ENCODE data around the gene DTX4.
A peak's percentile ranks its signal among the peaks of the same experiment; 100 is the strongest.

Gene DTX4

GRCh38 chr11:59158206-59159068 is 13.5 kb upstream of the DTX4 start:
- H3K4me1 ChIP-seq (ENCODE audit: insufficient read depth, low read length, poor library complexity, severe bottlenecking) = peaks cover 23% of the 10 kb centered on the region
- H3K4me2 ChIP-seq (ENCODE audit: low read depth, low read length, poor library complexity, severe bottlenecking) = no peak overlapping the region
- H3K27me3 ChIP-seq (ENCODE audit: insufficient read depth, low read length, poor library complexity, severe bottlenecking) = no peaks in the 10 kb centered on the region
- H3K4me3 ChIP-seq (ENCODE audit: low read length, poor library complexity, severe bottlenecking) = no peak overlapping the region
- no peaks in the 10 kb centered on the region for H4K20me1 ChIP-seq (ENCODE audit: insufficient read depth, low read length, poor library complexity, severe bottlenecking)
- no peaks in the 10 kb centered on the region for H3K36me3 ChIP-seq (ENCODE audit: insufficient read depth, low read length)
- no peaks in the 10 kb centered on the region for H3K9me3 ChIP-seq (ENCODE audit: insufficient read depth, low read depth, low read length)
- TF ChIP-seq CTCF (conservative IDR thresholded peaks at IDR 0.05; ENCODE audit: low read length) = peak; percentile 84
- TF ChIP-seq EZH2phosphoT487 (IDR thresholded peaks at IDR 0.05; ENCODE audit: borderline replicate concordance) = no peak
- H3K79me2 ChIP-seq (ENCODE audit: insufficient read depth, low read length) = peaks cover 1% of the 10 kb centered on the region; the same call in 1 of the 2 replicates
- H2AFZ ChIP-seq (ENCODE audit: low read length) = no peak overlapping the region
- no peaks in the 10 kb centered on the region; the same call in 1 of the 2 replicates for H3F3A ChIP-seq (ENCODE audit: low read depth)
- H3K9me2 ChIP-seq (replicated peaks; ENCODE audit: low read depth, low read length) = no peaks in the 10 kb centered on the region
- no peak overlapping the region for H3K9ac ChIP-seq (ENCODE audit: low read depth, low read length, poor library complexity, severe bottlenecking)

- Histone ChIP-seq H3K4me1 (ENCODE audit: insufficient read depth, low read length, poor library complexity, severe bottlenecking) (no peaks in the 10 kb centered on the region), H3K36me3 (ENCODE audit: insufficient read depth, low read length) (no peaks in the 10 kb centered on the region), H3K9me2 (replicated peaks; ENCODE audit: low read depth, low read length) (no peaks in the 10 kb centered on the region), H3K9ac (ENCODE audit: low read depth, low read length, poor library complexity, severe bottlenecking) (no peak overlapping the region), H4K20me1 (ENCODE audit: insufficient read depth, low read length, poor library complexity, severe bottlenecking) (no peaks in the 10 kb centered on the region), H3K9me3 (ENCODE audit: insufficient read depth, low read depth, low read length) (no peaks in the 10 kb centered on the region), H2AFZ (ENCODE audit: low read length) (no peak overlapping the region), H3K27me3 (ENCODE audit: insufficient read depth, low read length, poor library complexity, severe bottlenecking) (no peaks in the 10 kb centered on the region), H3F3A (ENCODE audit: low read depth) (no peaks in the 10 kb centered on the region), H3K4me3 (ENCODE audit: low read length, poor library complexity, severe bottlenecking) (no peak overlapping the region), H3K79me2 (ENCODE audit: insufficient read depth, low read length) (no peaks in the 10 kb centered on the region), H3K4me2 (ENCODE audit: low read depth, low read length, poor library complexity, severe bottlenecking) (no peak overlapping the region)
- TF ChIP-seq EZH2phosphoT487 (IDR thresholded peaks at IDR 0.05; ENCODE audit: borderline replicate concordance) (no peak), CTCF (conservative IDR thresholded peaks at IDR 0.05; ENCODE audit: low read length) (no peak)
Measured at GRCh38 chr11:59164028-59164427, 7.9 kb upstream of the DTX4 start.

GRCh38 chr11:59172345-59173079 is 580 bp downstream of the DTX4 start:
- H3K9ac ChIP-seq (ENCODE audit: low read depth, low read length, poor library complexity, severe bottlenecking) = peak overlapping the region; percentile 75
- peak overlapping the region; percentile 98; the same call in 1 of the 2 replicates for H2AFZ ChIP-seq (ENCODE audit: low read length)

More at GRCh38 chr11:59172345-59173079, 580 bp downstream of the DTX4 start:
- Histone ChIP-seq H3K4me1 (ENCODE audit: insufficient read depth, low read length, poor library complexity, severe bottlenecking) (peaks cover 9% of the 10 kb centered on the region), H3F3A (ENCODE audit: low read depth) (no peaks in the 10 kb centered on the region), H3K4me3 (ENCODE audit: low read length, poor library complexity, severe bottlenecking) (peak overlapping the region; percentile 88), H4K20me1 (ENCODE audit: insufficient read depth, low read length, poor library complexity, severe bottlenecking) (peaks cover 4% of the 10 kb centered on the region), H3K79me2 (ENCODE audit: insufficient read depth, low read length) (no peaks in the 10 kb centered on the region; the same call in 1 of the 2 replicates), H3K9me3 (ENCODE audit: insufficient read depth, low read depth, low read length) (no peaks in the 10 kb centered on the region), H3K36me3 (ENCODE audit: insufficient read depth, low read length) (no peaks in the 10 kb centered on the region), H3K27me3 (ENCODE audit: insufficient read depth, low read length, poor library complexity, severe bottlenecking) (peaks cover 5% of the 10 kb centered on the region), H3K4me2 (ENCODE audit: low read depth, low read length, poor library complexity, severe bottlenecking) (peak overlapping the region; percentile 95), H3K9me2 (replicated peaks; ENCODE audit: low read depth, low read length) (no peaks in the 10 kb centered on the region)
- TF ChIP-seq CTCF (conservative IDR thresholded peaks at IDR 0.05; ENCODE audit: low read length) (no peak), EZH2phosphoT487 (IDR thresholded peaks at IDR 0.05; ENCODE audit: borderline replicate concordance) (no peak)

Measured in Loucy (cell line).